Stimulated activated CD8-positive, alpha-beta memory T cell treated with anti-CD3 and anti-CD28 coated beads, Interleukin-15, amount 100 ng/mL, for 1 hour (primary cell): Measurements from ENCODE around the gene KRT81.
"Not testable (repeated sequence)": the region's sequence is repeated elsewhere in the genome, so short reads cannot be mapped to it uniquely, and the experiment has no call there.

Source experiments
- DNase-seq: peaks from one replicate; pipeline ENCODE4 v3.0.0-alpha.2; 2020; ENCODE audit warnings: low read depth

The KRT81 gene

GRCh38 chr12:52296572-52297215 is 5.4 kb upstream of the KRT81 start:
- DNase-seq, result no peak

GRCh38 chr12:52295663-52296062 is 4.3 kb upstream of the KRT81 start:
- DNase-seq, result no peak

GRCh38 chr12:52294803-52295202 is 3.5 kb upstream of the KRT81 start:
- no peak for DNase-seq

DNA sequence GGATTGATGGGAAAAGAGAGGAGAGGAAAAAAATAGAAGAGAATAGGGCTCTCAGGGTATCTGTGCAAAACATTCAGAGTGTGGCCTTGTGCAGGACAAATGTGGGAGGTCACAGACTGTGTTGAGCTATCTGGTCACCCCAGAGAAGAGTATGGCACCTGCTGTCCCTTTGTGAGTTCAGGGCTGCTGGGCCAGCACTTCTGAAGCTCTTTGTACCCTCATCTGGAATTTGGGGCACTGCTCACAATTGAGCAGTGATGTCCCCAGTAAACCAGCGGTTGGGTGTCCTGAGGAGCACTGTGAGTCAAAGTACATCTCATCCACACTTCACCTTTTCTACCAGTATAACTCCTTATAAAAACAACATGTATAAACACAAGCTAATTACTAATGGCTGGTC is 2.6 kb upstream of the KRT81 start:
- no peak for DNase-seq

DNA sequence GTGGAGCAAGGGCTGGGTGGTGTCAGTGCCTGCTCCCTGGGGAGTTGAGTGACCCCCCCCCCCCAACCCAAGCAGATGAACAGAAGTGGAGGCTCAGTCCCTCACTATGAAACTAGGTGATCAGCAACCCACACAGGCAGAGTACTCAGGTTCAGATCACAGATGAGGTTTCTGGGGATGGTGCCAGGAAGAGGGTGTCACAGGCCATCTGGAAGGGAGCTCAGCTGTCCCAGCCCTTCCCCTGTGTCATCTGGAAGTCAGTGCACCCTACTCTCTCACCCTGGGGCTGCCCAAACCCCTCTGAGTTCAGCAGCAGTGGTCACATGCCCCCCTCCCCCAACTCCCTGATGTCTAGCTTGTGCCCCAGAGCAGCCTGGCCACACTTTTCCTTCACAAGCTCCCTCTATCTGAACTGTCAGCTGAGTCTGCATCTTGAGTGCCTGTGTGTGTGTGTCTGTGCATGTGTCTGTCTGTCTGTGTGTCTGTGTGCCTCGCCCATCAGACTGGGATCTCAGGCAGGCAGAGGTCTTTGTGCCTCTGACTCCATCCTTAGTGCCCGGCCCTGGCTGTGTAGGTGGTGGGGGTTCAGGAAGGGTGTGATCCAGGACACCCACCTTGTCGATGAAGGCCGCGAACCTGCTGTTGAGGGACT is 725 bp downstream of the KRT81 start:
- DNase-seq, result not testable (repeated sequence)

- DNase-seq, result not testable (repeated sequence)
These were observed 3.2 kb downstream of the KRT81 start for GRCh38 chr12:52287816-52288805.

GRCh38 chr12:52286857-52287785 is 4.2 kb downstream of the KRT81 start:
- not testable (repeated sequence) for DNase-seq

- no peak for DNase-seq
These were observed 5.3 kb downstream of the KRT81 start for GRCh38 chr12:52285851-52286530.

DNA sequence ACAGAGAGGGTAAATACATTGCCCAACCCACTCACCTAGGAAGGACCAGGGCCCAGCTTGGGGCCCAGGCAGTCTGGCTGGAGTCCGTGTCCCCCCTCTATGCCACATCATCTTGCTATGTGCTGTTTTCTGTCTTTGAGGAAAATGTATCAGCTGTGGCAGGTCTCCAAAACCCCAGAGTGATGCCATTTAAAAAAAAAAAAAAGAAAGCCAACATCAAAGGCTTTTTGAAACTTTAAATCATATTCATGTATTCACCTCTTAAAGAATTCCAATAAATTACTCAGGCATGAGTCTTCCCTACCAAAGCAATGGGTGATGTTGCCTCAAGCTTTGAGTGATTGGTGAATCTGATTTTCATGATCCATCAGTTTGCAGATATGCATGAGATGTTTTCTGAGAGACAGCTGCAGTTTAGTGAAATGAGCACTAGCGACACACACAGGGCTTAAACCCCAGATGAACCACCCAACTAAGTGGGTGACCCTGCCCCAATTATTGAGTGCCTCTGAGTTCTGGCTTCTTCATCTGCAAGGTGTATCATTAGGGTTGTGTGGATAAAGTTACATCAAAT is 6.1 kb downstream of the KRT81 start:
- no peak for DNase-seq

- no peak for DNase-seq
These were observed 6.7 kb downstream of the KRT81 start for GRCh38 chr12:52284562-52285171.

GRCh38 chr12:52280796-52281560 is 10.4 kb downstream of the KRT81 start:
- no peak for DNase-seq

DNA sequence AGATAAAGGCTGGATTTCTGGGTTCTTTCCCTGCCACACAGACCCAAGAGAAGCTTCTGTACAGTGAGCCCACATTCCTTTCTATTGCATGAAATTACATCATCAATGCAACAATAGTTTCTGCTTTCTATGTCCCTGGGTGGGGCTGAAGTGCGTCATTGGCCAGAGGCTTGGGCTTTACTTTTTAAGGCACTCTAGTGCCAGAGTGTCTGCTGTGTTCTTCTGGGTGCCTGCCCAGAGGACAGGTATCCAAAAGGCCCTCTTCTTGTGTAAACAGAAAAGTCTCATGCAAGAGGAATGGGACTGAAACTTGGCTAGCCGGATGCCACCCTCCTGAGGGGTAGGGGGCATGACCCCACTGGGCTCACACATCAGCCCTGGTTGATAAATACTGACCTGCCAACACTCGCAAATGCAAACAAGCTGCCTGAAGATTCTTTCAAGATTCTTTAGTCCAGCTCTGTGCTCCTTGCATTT is 11.0 kb downstream of the KRT81 start:
- DNase-seq, result no peak

- DNase-seq, result no peak
These were observed 11.7 kb downstream of the KRT81 start for GRCh38 chr12:52279422-52280318.

- peak; percentile 43 for DNase-seq
These were observed 12.5 kb downstream of the KRT81 start for GRCh38 chr12:52278575-52279421.

GRCh38 chr12:52277486-52278245 is 13.7 kb downstream of the KRT81 start:
- no peak for DNase-seq

DNA sequence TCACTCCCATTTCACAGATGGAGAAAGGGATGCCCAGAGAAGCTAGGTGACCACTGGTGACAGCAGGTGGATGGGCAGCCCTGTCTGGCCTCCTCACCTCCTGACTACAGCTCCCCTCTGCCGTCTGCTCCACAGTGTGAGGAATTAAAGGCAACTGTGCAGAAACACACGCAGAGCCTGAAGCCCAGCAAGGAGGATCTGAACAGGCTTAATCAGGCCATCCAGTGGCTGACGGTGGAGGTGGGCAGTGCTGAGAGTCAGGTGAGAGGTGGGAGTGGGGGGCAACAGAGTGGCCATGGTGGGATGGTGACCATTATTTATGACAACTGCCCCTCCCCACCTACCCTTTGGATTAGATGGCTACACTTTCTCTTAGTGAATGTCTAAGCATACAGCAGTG is 15.6 kb downstream of the KRT81 start:
- DNase-seq, result no peak
